Activated CD8-positive, alpha-beta memory T cell treated with anti-CD3 and anti-CD28 coated beads, Interleukin-2, amount 50 U/mL, for 4 hours (primary cell): ENCODE results near the gene NFKB2.

Source experiments
- DNase-seq: peaks from one replicate; pipeline ENCODE4 v3.0.0-alpha.2; 2020

NFKB2 gene

DNA sequence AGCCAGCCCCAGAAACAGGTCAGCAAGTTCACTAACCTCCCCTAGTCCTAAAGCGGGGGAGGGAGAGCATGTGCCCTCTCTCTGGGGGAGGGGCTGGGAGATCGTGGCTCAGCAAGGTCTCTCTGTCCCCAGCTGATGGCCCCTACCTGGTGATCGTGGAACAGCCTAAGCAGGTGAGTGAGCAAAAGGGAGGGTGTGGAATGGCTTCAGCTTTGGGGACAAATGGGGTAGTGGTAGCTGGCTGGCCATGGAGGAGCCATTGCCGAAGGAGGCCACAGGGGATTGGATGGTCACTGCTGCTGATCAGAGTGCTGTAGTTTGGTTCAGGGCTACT, 779 bp downstream of the NFKB2 start:
- no peak for DNase-seq

DNA sequence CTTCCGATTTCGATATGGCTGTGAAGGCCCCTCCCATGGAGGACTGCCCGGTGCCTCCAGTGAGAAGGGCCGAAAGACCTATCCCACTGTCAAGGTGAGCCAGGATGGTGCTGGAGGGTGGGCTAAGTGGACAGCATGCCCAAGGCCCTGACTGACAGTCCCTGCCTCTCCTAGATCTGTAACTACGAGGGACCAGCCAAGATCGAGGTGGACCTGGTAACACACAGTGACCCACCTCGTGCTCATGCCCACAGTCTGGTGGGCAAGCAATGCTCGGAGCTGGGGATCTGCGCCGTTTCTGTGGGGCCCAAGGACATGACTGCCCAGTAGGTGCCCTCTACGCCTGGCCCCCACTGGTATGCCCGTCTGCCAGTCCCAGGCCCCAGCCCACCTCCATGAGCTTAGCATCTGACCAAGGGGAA, 1.2 kb downstream of the NFKB2 start:
- DNase-seq = no peak

DNA sequence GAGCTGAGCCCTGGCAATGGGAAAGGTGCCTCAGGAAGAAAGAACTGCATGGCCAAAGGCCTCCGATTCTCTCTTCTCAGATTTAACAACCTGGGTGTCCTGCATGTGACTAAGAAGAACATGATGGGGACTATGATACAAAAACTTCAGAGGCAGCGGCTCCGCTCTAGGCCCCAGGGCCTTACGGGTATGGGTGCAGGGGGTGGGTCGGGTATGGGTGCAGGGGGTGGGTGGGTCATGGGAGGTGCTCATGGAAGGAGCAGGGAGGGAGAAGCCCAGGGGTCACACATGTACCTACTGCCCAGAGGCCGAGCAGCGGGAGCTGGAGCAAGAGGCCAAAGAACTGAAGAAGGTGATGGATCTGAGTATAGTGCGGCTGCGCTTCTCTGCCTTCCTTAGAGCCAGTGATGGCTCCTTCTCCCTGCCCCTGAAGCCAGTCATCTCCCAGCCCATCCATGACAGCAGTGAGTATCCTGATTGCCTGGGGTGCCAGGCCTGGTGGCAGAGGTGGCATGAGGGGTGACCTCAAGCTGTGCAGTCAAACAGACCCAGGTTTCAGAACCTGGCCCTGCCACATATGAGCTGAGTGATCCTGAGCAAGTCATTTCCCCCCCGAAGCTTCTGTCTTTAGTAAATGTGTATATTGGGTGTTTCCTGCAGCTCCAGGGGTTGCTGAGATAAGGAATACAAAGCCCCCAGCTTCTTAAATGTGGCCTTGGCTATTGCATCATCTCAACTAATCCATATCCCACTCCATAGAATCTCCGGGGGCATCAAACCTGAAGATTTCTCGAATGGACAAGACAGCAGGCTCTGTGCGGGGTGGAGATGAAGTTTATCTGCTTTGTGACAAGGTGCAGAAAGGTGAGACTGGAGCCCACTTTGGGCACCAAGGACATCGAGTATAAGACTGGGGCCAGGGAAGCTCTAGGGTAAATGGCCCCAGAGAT, 2.0 kb downstream of the NFKB2 start:
- no peak for DNase-seq

DNA sequence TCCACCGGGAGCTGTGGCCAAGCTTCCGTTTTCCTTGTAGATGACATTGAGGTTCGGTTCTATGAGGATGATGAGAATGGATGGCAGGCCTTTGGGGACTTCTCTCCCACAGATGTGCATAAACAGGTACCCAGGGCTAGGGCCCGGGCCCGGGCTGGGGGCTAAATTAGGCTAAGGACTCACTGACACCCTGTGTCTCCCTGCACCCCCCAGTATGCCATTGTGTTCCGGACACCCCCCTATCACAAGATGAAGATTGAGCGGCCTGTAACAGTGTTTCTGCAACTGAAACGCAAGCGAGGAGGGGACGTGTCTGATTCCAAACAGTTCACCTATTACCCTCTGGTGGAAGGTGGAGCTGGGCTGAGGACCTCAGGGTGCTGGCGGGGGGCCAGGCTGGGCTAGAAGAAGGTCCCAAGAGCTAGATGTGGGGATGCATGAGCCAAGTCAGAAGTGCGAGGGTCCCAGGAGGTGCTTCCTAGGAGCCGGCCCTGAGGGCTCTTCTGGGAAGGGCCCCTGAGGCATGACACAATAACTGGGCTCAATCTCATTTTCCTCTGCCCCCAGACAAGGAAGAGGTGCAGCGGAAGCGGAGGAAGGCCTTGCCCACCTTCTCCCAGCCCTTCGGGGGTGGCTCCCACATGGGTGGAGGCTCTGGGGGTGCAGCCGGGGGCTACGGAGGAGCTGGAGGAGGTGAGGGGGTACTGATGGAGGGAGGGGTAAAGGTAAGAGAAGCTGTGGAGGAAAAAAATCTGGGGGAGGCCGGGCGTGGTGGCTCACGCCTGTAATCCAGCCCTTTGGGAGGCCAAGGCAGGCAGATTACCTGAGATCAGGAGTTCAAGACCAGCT, 2.9 kb downstream of the NFKB2 start:
- DNase-seq = no peak

DNA sequence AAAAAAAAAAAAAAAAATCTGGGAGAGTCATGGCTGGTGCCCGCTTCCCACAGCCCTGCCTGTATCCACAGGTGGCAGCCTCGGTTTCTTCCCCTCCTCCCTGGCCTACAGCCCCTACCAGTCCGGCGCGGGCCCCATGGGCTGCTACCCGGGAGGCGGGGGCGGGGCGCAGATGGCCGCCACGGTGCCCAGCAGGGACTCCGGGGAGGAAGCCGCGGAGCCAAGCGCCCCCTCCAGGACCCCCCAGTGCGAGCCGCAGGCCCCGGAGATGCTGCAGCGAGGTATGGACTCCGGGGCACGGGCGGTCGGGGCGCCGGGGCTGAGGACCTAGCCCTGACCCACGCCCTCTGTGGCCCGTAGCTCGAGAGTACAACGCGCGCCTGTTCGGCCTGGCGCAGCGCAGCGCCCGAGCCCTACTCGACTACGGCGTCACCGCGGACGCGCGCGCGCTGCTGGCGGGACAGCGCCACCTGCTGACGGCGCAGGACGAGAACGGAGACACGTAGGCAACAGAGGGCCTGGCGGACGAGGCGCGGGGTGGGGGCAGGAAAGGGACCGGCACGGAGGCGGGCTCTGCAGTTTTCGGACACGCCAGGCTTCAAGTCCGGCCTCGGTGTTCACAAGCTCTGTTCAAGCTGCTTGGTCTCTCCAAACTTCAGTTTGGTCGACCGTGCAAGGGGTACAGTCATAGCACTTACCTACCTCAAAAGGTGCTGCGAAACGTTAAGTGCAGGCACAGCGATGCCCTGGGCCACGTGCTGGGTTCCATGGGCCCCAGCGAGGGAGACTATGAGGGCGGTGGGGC, 3.9 kb downstream of the NFKB2 start:
- peak; percentile 88 for DNase-seq

- DNase-seq = no peak
These were observed 4.6 kb downstream of the NFKB2 start for GRCh38 chr10:102400076-102400475.

- DNase-seq = no peak
These were observed 5.3 kb downstream of the NFKB2 start for GRCh38 chr10:102400598-102401341.

DNA sequence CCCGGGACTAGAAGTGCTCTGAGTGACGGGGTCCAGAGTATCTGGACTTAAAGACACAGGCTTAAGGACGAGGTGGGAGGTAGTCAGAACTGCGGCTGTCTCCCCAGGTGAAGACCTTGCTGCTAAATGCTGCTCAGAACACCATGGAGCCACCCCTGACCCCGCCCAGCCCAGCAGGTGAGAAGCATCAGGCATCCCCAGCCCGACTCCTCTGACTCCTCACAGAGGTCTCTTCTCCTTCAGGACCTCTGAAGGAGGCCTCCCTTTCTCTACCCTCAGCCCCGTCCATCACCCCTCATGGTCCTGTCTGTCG, 5.8 kb downstream of the NFKB2 start:
- DNase-seq = no peak

GRCh38 chr10:102401735-102402511, 6.4 kb downstream of the NFKB2 start:
- no peak for DNase-seq

DNA sequence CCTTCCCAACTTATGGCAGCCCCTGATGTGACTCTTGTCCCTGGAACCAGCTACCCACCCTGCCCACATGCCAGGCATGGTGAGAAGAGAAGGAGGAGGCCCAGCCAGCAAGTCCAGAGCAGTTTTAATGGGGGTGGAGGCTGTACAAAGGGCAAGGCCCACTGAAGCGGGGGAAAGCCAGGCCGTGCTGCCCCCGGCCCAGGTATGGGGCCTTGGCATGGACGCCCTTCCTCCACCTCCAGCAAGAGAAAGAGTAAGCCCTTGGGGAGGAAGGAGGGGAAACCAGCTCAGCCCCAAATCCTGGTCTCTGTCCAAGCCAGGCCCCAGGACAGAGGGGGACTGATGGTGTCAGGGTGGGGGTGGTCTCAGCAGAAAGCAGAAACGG, 7.0 kb downstream of the NFKB2 start:
- DNase-seq = no peak

DNA sequence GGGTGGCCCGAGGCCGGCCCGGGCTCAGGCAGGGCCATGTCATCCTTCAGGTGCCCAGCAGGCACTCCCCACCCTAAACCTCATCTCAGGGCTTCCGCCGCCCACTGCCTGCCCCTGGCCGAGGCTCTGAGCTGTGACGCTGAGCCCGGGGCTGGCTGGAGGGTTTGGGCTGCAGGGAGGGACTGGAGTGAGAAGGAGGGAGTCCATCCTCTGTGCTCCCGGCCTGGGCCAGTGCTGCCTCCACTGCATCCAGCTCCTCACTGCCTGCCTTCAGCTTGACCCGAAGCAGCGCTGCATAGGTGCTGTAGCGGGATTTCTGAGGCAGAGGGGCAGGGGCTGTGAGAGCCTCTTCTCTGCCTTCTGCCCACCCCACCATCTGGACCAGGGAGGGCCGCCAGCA, 7.6 kb downstream of the NFKB2 start:
- DNase-seq = no peak

GRCh38 chr10:102404361-102405107, 9.0 kb downstream of the NFKB2 start:
- DNase-seq = no peak

GRCh38 chr10:102405108-102405571, 9.6 kb downstream of the NFKB2 start:
- no peak for DNase-seq

DNA sequence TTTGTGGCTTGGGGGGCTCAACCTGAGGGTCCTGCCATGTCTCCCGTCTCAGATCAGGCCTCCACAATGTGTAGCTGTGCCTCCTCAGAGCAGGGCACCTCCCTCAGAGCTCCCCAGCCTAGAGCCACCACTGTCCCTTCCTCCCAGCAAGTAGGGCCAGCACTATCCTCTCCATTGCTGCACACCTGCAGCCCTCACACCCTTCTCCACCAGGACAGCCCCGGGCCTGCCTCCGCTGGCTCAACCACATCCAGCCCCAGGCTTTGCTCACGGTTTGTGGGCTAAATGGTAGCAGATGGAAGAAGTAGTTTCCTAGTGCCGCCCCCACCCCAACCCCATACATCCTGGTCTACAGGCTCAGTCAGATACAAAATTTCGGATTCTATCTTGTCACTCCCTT, 10.1 kb downstream of the NFKB2 start:
- DNase-seq = no peak

DNA sequence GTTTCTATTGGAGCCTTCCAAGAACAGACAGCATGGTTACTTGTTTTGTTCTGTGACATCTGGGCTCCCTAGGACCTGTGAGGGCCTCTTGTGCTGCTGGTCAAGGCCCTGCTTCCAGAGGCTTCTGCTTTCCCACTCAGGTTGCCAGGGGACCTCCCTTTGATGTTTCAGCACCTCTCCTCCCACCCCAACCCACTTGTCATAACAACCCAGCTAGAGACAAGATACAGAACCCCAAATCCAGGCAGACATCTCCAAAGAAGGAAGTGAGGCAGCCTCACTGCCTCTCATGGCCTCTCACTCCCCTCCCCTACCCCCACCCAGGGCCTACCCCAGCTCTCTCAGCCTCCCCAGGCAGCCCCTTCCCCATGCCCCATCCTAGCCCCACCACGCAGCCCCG, 11.3 kb downstream of the NFKB2 start:
- no peak for DNase-seq

GRCh38 chr10:102407425-102408130, 12.1 kb downstream of the NFKB2 start:
- no peak for DNase-seq

DNA sequence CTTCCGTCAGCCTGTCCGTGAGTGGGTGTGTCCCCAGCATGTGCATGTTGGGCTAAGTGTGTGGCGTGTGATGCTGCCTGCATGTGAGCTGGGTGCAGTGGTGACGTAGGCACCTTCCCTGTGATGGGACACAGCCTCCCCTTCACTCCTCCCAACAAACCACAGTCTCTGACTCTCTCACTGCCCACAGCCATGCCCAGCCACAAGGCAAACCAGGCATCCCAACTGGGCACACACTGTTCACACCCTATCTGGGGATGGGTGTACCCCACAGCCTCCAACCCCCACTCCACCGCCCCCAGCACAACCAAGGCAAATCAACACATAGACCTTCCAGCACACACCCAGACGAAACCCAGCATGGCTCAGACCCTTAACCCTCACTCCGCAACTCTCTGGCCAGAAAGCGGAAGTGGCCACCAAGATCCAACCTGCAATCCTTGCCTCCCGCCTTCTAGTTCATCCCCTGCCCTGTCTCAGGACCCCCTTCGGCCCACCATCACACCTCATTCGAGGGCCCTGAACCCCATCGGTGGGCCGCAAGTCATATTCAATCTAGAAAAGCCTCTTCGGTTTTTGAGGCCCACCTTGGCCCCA, 12.7 kb downstream of the NFKB2 start:
- no peak for DNase-seq

DNA sequence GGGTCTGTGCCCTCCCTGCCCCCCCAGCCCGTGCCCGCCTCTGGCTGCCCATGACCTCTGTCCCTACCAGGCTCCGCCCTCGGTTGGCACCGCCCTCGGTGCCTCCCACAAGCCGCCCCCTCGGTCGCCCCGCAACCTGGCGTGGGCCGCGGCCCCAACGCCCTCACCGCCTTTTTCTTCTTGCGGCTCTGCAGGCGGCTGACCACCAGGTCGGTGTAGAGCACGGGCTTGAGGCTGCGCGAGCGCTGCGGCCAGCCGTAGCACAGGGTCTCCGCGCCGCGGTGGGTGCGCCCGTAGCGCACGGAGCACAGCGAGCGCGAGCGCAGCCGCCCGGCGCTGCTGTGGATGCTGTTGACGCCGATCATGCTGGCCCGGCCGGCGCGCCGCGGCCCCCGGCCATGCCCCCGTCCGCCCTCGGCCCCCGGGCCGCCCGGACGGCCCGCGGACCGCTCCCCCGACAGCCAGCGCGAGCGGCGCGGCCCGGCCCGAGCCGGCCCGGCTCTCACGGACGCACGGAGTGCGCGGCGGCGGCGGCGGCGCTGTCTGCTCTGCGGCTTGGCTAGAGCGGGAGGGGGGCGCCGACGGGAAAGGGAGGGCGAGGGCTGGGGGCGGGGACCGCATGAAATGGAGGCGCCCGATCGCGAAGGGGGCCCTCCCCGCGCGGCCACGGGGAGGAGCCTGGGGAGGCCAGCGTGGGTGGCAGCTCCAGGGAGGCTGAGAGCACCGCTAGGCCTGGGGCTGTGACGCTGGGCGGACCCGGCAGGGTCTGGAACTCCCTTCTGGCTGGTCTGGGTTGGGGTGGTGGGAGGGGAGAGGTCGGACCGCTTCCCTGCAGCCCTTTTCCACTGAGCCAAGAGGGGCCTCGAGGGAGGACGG, 13.5 kb downstream of the NFKB2 start:
- DNase-seq = peak; percentile 85
